GM12872 (cell line): ENCODE measurements around the gene MID1.

Source experiments
- TF ChIP-seq, protein P1 (sequence below): IDR thresholded peaks from 3 replicates; pipeline ENCODE4 v1.5.1; 2011; ENCODE audit warnings: low read depth, mild to moderate bottlenecking, low read length, moderate library complexity; ENCODE audit not compliant: insufficient read depth

The MID1 gene

GRCh38 chrX:10631416-10632145, 11.2 kb upstream of the MID1 start:
- TF ChIP-seq, protein P1, sequence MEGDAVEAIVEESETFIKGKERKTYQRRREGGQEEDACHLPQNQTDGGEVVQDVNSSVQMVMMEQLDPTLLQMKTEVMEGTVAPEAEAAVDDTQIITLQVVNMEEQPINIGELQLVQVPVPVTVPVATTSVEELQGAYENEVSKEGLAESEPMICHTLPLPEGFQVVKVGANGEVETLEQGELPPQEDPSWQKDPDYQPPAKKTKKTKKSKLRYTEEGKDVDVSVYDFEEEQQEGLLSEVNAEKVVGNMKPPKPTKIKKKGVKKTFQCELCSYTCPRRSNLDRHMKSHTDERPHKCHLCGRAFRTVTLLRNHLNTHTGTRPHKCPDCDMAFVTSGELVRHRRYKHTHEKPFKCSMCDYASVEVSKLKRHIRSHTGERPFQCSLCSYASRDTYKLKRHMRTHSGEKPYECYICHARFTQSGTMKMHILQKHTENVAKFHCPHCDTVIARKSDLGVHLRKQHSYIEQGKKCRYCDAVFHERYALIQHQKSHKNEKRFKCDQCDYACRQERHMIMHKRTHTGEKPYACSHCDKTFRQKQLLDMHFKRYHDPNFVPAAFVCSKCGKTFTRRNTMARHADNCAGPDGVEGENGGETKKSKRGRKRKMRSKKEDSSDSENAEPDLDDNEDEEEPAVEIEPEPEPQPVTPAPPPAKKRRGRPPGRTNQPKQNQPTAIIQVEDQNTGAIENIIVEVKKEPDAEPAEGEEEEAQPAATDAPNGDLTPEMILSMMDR = no peak

DNA sequence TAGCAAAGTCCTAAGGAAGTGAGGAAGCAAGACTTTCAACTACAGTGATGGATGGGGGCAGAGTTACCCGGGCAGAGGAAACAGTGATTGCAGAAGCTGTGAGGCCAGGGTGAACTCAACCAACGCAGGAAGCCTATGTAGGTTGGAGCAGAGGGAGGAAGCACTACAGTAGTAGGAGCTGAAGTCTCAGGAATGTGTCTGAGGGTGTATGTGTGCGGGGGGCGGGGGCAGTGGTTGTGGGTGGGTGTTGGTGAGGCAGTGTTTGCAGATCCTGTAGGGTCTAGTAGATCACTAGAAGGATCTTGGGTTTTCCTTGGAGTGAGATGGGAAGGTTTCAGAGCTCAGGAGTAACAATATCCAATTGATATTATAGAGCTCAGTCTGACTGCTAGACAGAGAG, 9.9 kb upstream of the MID1 start:
- TF ChIP-seq, protein P1 = no peak

DNA sequence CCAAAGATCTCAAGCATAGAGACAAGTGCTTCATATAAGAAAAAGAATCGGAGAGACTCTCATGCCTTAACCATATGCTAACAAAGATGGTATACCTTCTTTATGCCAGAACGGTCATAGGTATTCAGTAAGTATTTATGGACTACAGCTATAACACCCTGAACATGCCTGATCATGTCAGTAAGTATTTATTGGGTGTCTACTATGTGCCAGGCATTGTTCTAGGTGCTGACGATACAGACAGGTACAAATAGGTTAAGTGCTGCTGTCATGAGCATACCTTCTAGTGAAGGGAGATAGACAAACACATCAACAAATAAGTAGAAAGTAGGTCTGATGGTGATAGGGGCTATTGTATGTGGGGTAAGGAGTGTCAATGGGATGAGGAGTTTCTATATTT, 9.5 kb upstream of the MID1 start:
- TF ChIP-seq, protein P1 = no peak

GRCh38 chrX:10628906-10629305, 8.5 kb upstream of the MID1 start:
- TF ChIP-seq, protein P1 = no peak

DNA sequence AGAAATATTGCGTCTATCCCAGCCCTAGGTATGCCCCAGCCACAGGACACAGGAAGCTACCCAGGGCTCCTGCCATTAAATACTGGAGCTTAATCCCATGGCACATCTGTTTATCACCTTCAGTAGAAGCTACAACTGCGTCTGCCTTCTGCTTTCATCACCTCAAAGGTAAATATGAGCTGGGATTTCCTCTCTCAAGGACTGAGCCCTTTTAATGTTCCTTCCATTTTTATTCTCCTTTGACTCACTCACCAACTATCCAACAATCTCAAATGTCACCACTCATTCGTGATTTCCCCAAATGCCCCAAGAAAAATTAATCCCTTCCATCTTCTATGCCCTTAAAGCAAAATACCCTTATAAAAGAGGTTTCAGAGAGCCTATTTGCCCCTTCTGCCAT, 1.8 kb upstream of the MID1 start:
- TF ChIP-seq, protein P1 = no peak

GRCh38 chrX:10619425-10620046, 849 bp downstream of the MID1 start:
- TF ChIP-seq, protein P1 = no peak

GRCh38 chrX:10618961-10619360, 1.4 kb downstream of the MID1 start:
- TF ChIP-seq, protein P1 = no peak
